H1 (cell line): ENCODE results near the gene SERPING1. TPM values are rescaled to one million over a fixed set of nuclear protein-coding genes. Genes with fewer than 3 reads are reported as not detected.
A peak's percentile ranks its signal among the peaks of the same experiment; 100 is the strongest.

Source experiments
- BCL11A ChIP-seq, 2 experiments: IDR thresholded peaks; one replicate each; pipeline ENCODE4 v1.6.1; 2011; ENCODE audit warnings: low read depth in 2 of 2, low read length in 2 of 2, mild to moderate bottlenecking in 2 of 2
- CBX5 ChIP-seq: fragments of 300-800, 300-1000 bp; sonication (generic); IDR thresholded peaks from 2 replicates; pipeline ENCODE4 v1.7.1; 2016; ENCODE audit warnings: antibody characterized with exemption, low read length, low read depth
- CEBPB ChIP-seq: IDR thresholded peaks from 2 replicates; pipeline ENCODE4 v1.6.1; 2012; ENCODE audit warnings: low read depth, low read length
- CREB1 ChIP-seq: IDR thresholded peaks from 2 replicates; pipeline ENCODE4 v1.6.1; 2012; ENCODE audit warnings: inconsistent platforms
- CTCF ChIP-seq, 3 experiments: IDR thresholded peaks; 1 replicate in 2 of 3; 2 replicates in 1 of 3; pipeline versions ENCODE4 v1.5.1 to v1.6.1; 2011; ENCODE audit warnings: low read length in 3 of 3, mild to moderate bottlenecking in 3 of 3, inconsistent platforms in 2 of 3, low read depth in 1 of 3, moderate library complexity in 1 of 3; ENCODE audit not compliant: insufficient read depth in 1 of 3; ENCODE audit errors: control extremely low read depth in 1 of 3
- EGR1 ChIP-seq: IDR thresholded peaks from 2 replicates; pipeline ENCODE4 v1.6.1; 2011; ENCODE audit warnings: low read depth, low read length, borderline replicate concordance
- EZH2 ChIP-seq: fragments of 200-600 bp; sonication (generic); IDR thresholded peaks from 2 replicates; pipeline ENCODE4 v1.7.1; 2012; ENCODE audit warnings: low read depth, mild to moderate bottlenecking, moderate library complexity, low read length, inconsistent platforms; ENCODE audit not compliant: severe bottlenecking
- GABPA ChIP-seq: IDR thresholded peaks from 2 replicates; pipeline ENCODE4 v1.6.1; 2011; ENCODE audit warnings: mild to moderate bottlenecking, low read length, moderate library complexity, borderline replicate concordance; ENCODE audit not compliant: insufficient read depth
- HDAC2 ChIP-seq, 2 experiments: fragments of 300-600 bp in 1 of 2; sonication (generic) in 1 of 2; IDR thresholded peaks; 2 replicates each; pipeline ENCODE4 v1.6.1; 2011 to 2012; ENCODE audit warnings: low read depth in 2 of 2, low read length in 2 of 2, mild to moderate bottlenecking in 2 of 2, moderate library complexity in 2 of 2, borderline replicate concordance in 1 of 2, inconsistent platforms in 1 of 2
- HDAC6 ChIP-seq: IDR thresholded peaks from one replicate; pipeline ENCODE4 v1.7.1; 2012; ENCODE audit warnings: low read depth, mild to moderate bottlenecking, inconsistent platforms, low read length, moderate library complexity
- KDM4A ChIP-seq: IDR thresholded peaks from one replicate; pipeline ENCODE4 v1.7.1; 2012; ENCODE audit warnings: low read depth, mild to moderate bottlenecking, moderate library complexity, low read length, inconsistent platforms; ENCODE audit not compliant: severe bottlenecking
- MAFK ChIP-seq: IDR thresholded peaks from 2 replicates; pipeline ENCODE4 v1.6.1; 2012; ENCODE audit warnings: low read depth, mild to moderate bottlenecking, improper control_type of control experiment, low read length
- POU5F1 ChIP-seq: IDR thresholded peaks from 2 replicates; pipeline ENCODE4 v1.6.1; 2011; ENCODE audit warnings: low read depth, mild to moderate bottlenecking, low read length, moderate library complexity
- SAP30 ChIP-seq: fragments of 300-600 bp; sonication (generic); IDR thresholded peaks from 2 replicates; pipeline ENCODE4 v1.7.1; 2012; ENCODE audit warnings: low read length, moderate library complexity, mild to moderate bottlenecking, inconsistent platforms; ENCODE audit not compliant: insufficient read depth, insufficient replicate concordance
- SP2 ChIP-seq: IDR thresholded peaks from 2 replicates; pipeline ENCODE4 v1.6.1; 2012; ENCODE audit warnings: mild to moderate bottlenecking, low read length, inconsistent platforms
- SRF ChIP-seq: IDR thresholded peaks from 2 replicates; pipeline ENCODE4 v1.6.1; 2011; ENCODE audit warnings: mild to moderate bottlenecking, low read depth, low read length, moderate library complexity
- TAF1 ChIP-seq: IDR thresholded peaks from 2 replicates; pipeline ENCODE4 v1.6.1; 2011; ENCODE audit warnings: mild to moderate bottlenecking, low read depth, low read length
- TAF7 ChIP-seq: optimal IDR thresholded peaks from 2 replicates; pipeline ENCODE3; 2011; ENCODE audit warnings: low read depth, mild to moderate bottlenecking, inconsistent platforms, low read length, moderate library complexity, borderline replicate concordance
- TBP ChIP-seq: IDR thresholded peaks from 2 replicates; pipeline ENCODE4 v1.6.1; 2011; ENCODE audit warnings: low read depth, low read length, improper control_type of control experiment
- YY1 ChIP-seq: IDR thresholded peaks from 2 replicates; pipeline ENCODE4 v1.6.1; 2011; ENCODE audit warnings: low read depth, mild to moderate bottlenecking, low read length
- ZNF274 ChIP-seq: IDR thresholded peaks from 2 replicates; pipeline ENCODE4 v1.7.0; 2012; ENCODE audit warnings: low read length, borderline replicate concordance; ENCODE audit errors: extremely low read depth
- polyA plus RNA-seq, 7 experiments: library from polyadenylated mRNA; depleted of rRNA in 3 of 7; stranded (reverse) in 5 of 7; unstranded in 2 of 7; fragments of >200 nt in 5 of 7; fragments of 200-250 nt in 2 of 7; gene quantifications; 1 replicate in 5 of 7; 2 replicates in 1 of 7; 4 replicates in 1 of 7; pipeline versions ENCODE4 v1.2.1 to v1.2.3, GENCODE V29; 2011 to 2013; ENCODE audit warnings: missing spikeins in 2 of 7, mixed read lengths in 2 of 7
- total RNA-seq: library from RNA; stranded (reverse); fragmentation: NEBNext Ultra II Directional; extraction: Animal tissue kit (Norgen Biotek cat#: 25700); gene quantifications from 2 replicates; pipeline ENCODE4 v1.2.1, GENCODE V29; 2021

Gene SERPING1
- total and polyA plus RNA-seq, 2 of the 8 experiments (the other 6 are each of a cell fraction or from before 2014, with no cell fraction given), result 50.9 to 54.8 TPM

GRCh38 chr11:57597916-57598830, 688 bp downstream of the SERPING1 start (continued):
- TF ChIP-seq CTCF (IDR thresholded peaks at IDR 0.05; ENCODE audit: control extremely low read depth in 1 of 3, insufficient read depth in 1 of 3, low read depth in 1 of 3, low read length in 3 of 3) (no peak), ZNF274 (no peak), SRF (no peak), SAP30 (no peak), BCL11A (IDR thresholded peaks at IDR 0.05; ENCODE audit: low read depth in 2 of 2, low read length in 2 of 2) (no peak), CREB1 (peak; percentile 57), POU5F1 (no peak), MAFK (no peak), HDAC6 (no peak), EGR1 (peak; percentile 88), CBX5 (no peak), TAF1 (peak; percentile 59; the same call in 1 of the 2 replicates), TBP (peak; percentile 57; the same call in 1 of the 2 replicates), KDM4A (no peak), CEBPB (no peak), SP2 (no peak), EZH2 (no peak), HDAC2 (IDR thresholded peaks at IDR 0.05; ENCODE audit: borderline replicate concordance in 1 of 2, low read depth in 2 of 2, low read length in 2 of 2) (peak in 1 of 2 experiments; percentile 80; a peak in 1 of 4 replicates), YY1 (no peak), TAF7 (peak; percentile 27), GABPA (no peak)
